Measurements from ENCODE around the gene KIRREL3. TPM values are rescaled to one million over a fixed set of nuclear protein-coding genes. Genes with fewer than 3 reads are reported as not detected.

Gene KIRREL3
- total and polyA plus RNA-seq, 2 of the 8 experiments (the other 6 are each of a cell fraction or from before 2014, with no cell fraction given): 0.29 to 0.32 TPM

- H4K5ac ChIP-seq (ENCODE audit: insufficient read length, low read depth, low read length): no peak overlapping the region
- FAIRE-seq: no peak
- POLR2A ChIA-PET (ENCODE audit: partially characterized antibody): no interaction called here
Observed at GRCh38 chr11:126727381-126727780, 273.2 kb downstream of the KIRREL3 start.

More at GRCh38 chr11:126727381-126727780, 273.2 kb downstream of the KIRREL3 start:
- Histone ChIP-seq H3K9me3 (ENCODE audit: insufficient read depth in 2 of 2, low read depth in 1 of 2, low read length in 1 of 2) (no peaks in the 10 kb centered on the region), H3K23me2 (ENCODE audit: low read depth, low read length) (no peaks in the 10 kb centered on the region), H4K8ac (ENCODE audit: extremely low read depth, insufficient read depth, low read length) (no peak overlapping the region), H2BK12ac (ENCODE audit: low read depth, low read length) (no peak overlapping the region), H3K18ac (ENCODE audit: extremely low read depth, low read length) (no peak overlapping the region), H3K36me3 (ENCODE audit: control insufficient read depth in 2 of 4, insufficient read depth in 4 of 4, low read length in 3 of 4) (no peaks in the 10 kb centered on the region), H2BK5ac (ENCODE audit: low read depth, low read length) (no peak overlapping the region), H3K23ac (ENCODE audit: insufficient read length) (no peak overlapping the region), H3K27me3 (replicated peaks in 1 of 4; ENCODE audit: control insufficient read depth in 3 of 4, extremely low read depth in 1 of 4, insufficient read depth in 3 of 4, low read length in 3 of 4) (no peaks in the 10 kb centered on the region), H2BK15ac (ENCODE audit: low read length) (no peak overlapping the region), H3K27ac (ENCODE audit: low read depth, low read length) (no peak overlapping the region), H3K79me1 (ENCODE audit: low read depth, low read length) (no peaks in the 10 kb centered on the region), H3K56ac (replicated peaks; ENCODE audit: insufficient read length, low read depth, low read length) (no peak overlapping the region), H3K14ac (ENCODE audit: insufficient read length) (no peak overlapping the region), H3K9ac (replicated peaks in 1 of 4; ENCODE audit: extremely low read depth in 1 of 4, low read depth in 3 of 4, low read length in 3 of 4) (no peak overlapping the region), H3K4me1 (replicated peaks in 1 of 4; ENCODE audit: control insufficient read depth in 3 of 4, insufficient read depth in 4 of 4, low read length in 3 of 4) (no peaks in the 10 kb centered on the region), H2BK20ac (ENCODE audit: low read length) (no peak overlapping the region), H2AFZ (ENCODE audit: low read length) (no peak overlapping the region), H2BK120ac (replicated peaks; ENCODE audit: low read depth, low read length) (no peak overlapping the region), H3K4me3 (ENCODE audit: extremely low read depth in 1 of 4, insufficient read depth in 2 of 4, low read depth in 3 of 4, low read length in 4 of 4) (no peak overlapping the region), H2AK5ac (ENCODE audit: low read depth, low read length) (no peak overlapping the region), H3K79me2 (ENCODE audit: control insufficient read depth in 1 of 2, insufficient read depth in 2 of 2, low read length in 2 of 2) (no peaks in the 10 kb centered on the region), H3K4ac (replicated peaks; ENCODE audit: insufficient read length, low read depth, low read length) (no peak overlapping the region), H4K20me1 (replicated peaks in 1 of 2; ENCODE audit: control insufficient read depth in 1 of 2, insufficient read depth in 2 of 2, low read length in 2 of 2) (no peaks in the 10 kb centered on the region), H3K4me2 (ENCODE audit: insufficient read depth in 1 of 2, low read depth in 2 of 2, low read length in 2 of 2) (no peak overlapping the region), H4K91ac (replicated peaks; ENCODE audit: insufficient read length, low read length) (no peak overlapping the region)
- CTCF ChIA-PET (ENCODE audit: partially characterized antibody): interaction anchor here (1.0 to 5.9 kb wide), 3 partner anchors 10 to 120 kb away, joined by 3 to 49 read pairs (median 3); no protein-coding TSS in a partner anchor
- DNase-seq (ENCODE audit: low read depth in 1 of 2, low spot score in 2 of 2): no peak
- WGBS, 2 experiments (ENCODE audit: extremely low coverage in 1 of 2, insufficient coverage in 1 of 2, insufficient read length in 1 of 2, insufficient replicate concordance in 2 of 2, low coverage in 1 of 2, low lambda C conversion rate in 2 of 2, missing lambda C conversion rate in 1 of 2): 84% methylated on average over 5 of the region's 5 CpGs; no CpG with 5 or more reads in 1 of the 2 experiments
- no peak for TF ChIP-seq SP4 (IDR thresholded peaks at IDR 0.05; ENCODE audit: low read length)
- TF ChIP-seq CHD2 (IDR thresholded peaks at IDR 0.05; ENCODE audit: low read length): no peak
- TF ChIP-seq HDAC6 (IDR thresholded peaks at IDR 0.05; ENCODE audit: low read depth, low read length): no peak
- no peak for TF ChIP-seq CBX8 (IDR thresholded peaks at IDR 0.05; ENCODE audit: borderline replicate concordance, low read depth, low read length)
- TF ChIP-seq TAF7 (optimal IDR thresholded peaks at IDR 0.05; ENCODE audit: borderline replicate concordance, low read depth, low read length): no peak
- TF ChIP-seq CTCF (IDR thresholded peaks at IDR 0.05; ENCODE audit: control extremely low read depth in 1 of 3, insufficient read depth in 1 of 3, low read depth in 1 of 3, low read length in 3 of 3): no peak

Measured in H1 (cell line).